ENCODE measurements around the gene CFAP43. TPM values are rescaled to one million over a fixed set of nuclear protein-coding genes. Genes with fewer than 3 reads are reported as not detected.

The CFAP43 gene
- total and polyA plus RNA-seq, 9 of the 15 experiments (the other 6 are each of a cell fraction or from before 2014, with no cell fraction given) = 0.07 to 0.86 (median 0.11) TPM; not detected in 1

DNA sequence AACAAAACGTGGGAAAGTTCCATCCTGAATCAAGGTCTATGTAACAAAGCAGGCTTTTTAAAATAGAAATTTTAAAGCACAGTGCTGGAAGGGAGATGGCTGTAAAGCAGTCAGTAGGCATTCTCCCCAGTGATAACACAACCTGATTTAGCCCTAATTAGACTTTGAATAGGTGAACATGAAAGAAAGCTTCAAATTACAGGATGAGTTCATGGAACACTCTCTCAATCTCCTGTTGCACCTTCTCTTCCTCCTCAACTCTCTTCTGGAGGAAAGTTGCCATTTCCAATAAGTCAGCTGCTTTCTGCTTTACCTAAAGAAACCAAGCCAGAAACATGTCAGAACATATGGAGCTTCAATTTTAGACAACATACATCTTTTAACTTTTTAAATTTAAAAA, 90.1 kb downstream of the CFAP43 start (continued):
- TF ChIP-seq, protein P1, sequence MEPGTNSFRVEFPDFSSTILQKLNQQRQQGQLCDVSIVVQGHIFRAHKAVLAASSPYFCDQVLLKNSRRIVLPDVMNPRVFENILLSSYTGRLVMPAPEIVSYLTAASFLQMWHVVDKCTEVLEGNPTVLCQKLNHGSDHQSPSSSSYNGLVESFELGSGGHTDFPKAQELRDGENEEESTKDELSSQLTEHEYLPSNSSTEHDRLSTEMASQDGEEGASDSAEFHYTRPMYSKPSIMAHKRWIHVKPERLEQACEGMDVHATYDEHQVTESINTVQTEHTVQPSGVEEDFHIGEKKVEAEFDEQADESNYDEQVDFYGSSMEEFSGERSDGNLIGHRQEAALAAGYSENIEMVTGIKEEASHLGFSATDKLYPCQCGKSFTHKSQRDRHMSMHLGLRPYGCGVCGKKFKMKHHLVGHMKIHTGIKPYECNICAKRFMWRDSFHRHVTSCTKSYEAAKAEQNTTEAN (CRISPR knock-in tag; IDR thresholded peaks at IDR 0.05) = no peak
- no peak for TF ChIP-seq NR2C2 (CRISPR knock-in tag; IDR thresholded peaks at IDR 0.05)
- no peak for TF ChIP-seq NR2C2 (tag; IDR thresholded peaks at IDR 0.05)

DNA sequence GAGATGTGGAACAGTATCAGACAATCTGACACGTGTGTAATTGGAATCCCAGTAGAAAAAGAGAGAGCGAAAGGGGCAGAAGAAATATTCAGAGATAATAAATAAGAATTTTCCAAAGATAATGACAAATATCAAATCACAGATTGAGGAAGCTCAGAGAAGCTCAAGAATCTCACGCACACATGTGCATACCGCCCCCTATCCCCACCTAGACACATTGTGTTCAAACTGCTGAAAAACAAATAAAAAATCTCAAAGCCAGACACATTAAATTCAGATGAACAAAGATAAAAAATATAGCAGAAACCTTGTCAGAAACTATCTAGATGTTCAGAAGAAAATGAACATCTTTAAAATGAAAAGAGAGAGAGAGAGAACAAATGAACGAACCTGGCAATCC, 92.9 kb downstream of the CFAP43 start:
- DNase-seq (ENCODE audit: extremely low read depth in 1 of 4, low spot score in 3 of 4) (peak in 1 of 4 experiments; percentile 8), FAIRE-seq (no peak), ATAC-seq (peak; percentile 55; the same call in 1 of the 3 replicates)
- in situ Hi-C loops (cut with MboI) (no loop called here), intact Hi-C loops (cut with micrococcal nuclease) (no loop called here)
- no peak overlapping the region for H2AFZ ChIP-seq (ENCODE audit: low read depth, low read length)
- TF ChIP-seq SNRNP70 (optimal IDR thresholded peaks at IDR 0.05; ENCODE audit: low read depth, low read length) (no peak), POLR2AphosphoS5 (IDR thresholded peaks at IDR 0.05; ENCODE audit: control insufficient read depth, insufficient read depth, low read depth, low read length) (no peak), SMARCC2 (IDR thresholded peaks at IDR 0.05; ENCODE audit: low read depth) (no peak), NRF1 (conservative IDR thresholded peaks at IDR 0.05 in 1 of 2, IDR thresholded peaks at IDR 0.05 in 1 of 2) (no peak), ZNF212 (CRISPR knock-in tag; IDR thresholded peaks at IDR 0.05) (no peak), NFATC3 (IDR thresholded peaks at IDR 0.05) (no peak), NR2C1 (IDR thresholded peaks at IDR 0.05) (no peak), NR2C1 (tag; IDR thresholded peaks at IDR 0.05) (no peak), RAD21 (CRISPR knock-in tag; conservative IDR thresholded peaks at IDR 0.05 in 1 of 2, IDR thresholded peaks at IDR 0.05 in 1 of 2) (peak in 1 of 2 experiments; percentile 17; a peak in 2 of 4 replicates), SRSF7 (optimal IDR thresholded peaks at IDR 0.05; ENCODE audit: low read depth, low read length) (no peak), SAP30 (IDR thresholded peaks at IDR 0.05; ENCODE audit: borderline replicate concordance, insufficient read depth, low read depth, low read length, poor library complexity, severe bottlenecking) (no peak), TAL1 (IDR thresholded peaks at IDR 0.05) (no peak)
- TF ChIP-seq, protein P2, sequence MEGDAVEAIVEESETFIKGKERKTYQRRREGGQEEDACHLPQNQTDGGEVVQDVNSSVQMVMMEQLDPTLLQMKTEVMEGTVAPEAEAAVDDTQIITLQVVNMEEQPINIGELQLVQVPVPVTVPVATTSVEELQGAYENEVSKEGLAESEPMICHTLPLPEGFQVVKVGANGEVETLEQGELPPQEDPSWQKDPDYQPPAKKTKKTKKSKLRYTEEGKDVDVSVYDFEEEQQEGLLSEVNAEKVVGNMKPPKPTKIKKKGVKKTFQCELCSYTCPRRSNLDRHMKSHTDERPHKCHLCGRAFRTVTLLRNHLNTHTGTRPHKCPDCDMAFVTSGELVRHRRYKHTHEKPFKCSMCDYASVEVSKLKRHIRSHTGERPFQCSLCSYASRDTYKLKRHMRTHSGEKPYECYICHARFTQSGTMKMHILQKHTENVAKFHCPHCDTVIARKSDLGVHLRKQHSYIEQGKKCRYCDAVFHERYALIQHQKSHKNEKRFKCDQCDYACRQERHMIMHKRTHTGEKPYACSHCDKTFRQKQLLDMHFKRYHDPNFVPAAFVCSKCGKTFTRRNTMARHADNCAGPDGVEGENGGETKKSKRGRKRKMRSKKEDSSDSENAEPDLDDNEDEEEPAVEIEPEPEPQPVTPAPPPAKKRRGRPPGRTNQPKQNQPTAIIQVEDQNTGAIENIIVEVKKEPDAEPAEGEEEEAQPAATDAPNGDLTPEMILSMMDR (IDR thresholded peaks at IDR 0.05 in 2 of 3, conservative IDR thresholded peaks at IDR 0.05 in 1 of 3; ENCODE audit: insufficient read depth in 2 of 3, low read depth in 1 of 3, low read length in 3 of 3) = peak; percentile 19 to 54 (median 36); a peak in 3 of 6 replicates
- no peaks in the 10 kb centered on the region for H3K9me1 ChIP-seq (ENCODE audit: control insufficient read depth, insufficient read depth, low read length)
- H3K4me1 ChIP-seq (replicated peaks in 1 of 2; ENCODE audit: control insufficient read depth in 2 of 2, insufficient read depth in 2 of 2, low read length in 2 of 2) = no peaks in the 10 kb centered on the region
- no peak overlapping the region for H3K9ac ChIP-seq (ENCODE audit: insufficient read depth in 1 of 2, low read depth in 2 of 2, low read length in 2 of 2)
- H3K4me2 ChIP-seq (ENCODE audit: insufficient read depth, low read length) = no peak overlapping the region
- ChIA-PET POLR2A (interaction anchor here (1.0 kb wide), 1 partner anchor 122 kb away, joined by 3 read pairs; no protein-coding TSS in a partner anchor), CTCF (ENCODE audit: low intra/inter-chr PET ratio) (no interaction called here)
- H3K27ac ChIP-seq (ENCODE audit: extremely low read depth, low read depth, low read length) = no peak overlapping the region
- H3K36me3 ChIP-seq (ENCODE audit: control insufficient read depth, insufficient read depth, low read length) = no peaks in the 10 kb centered on the region
- H3K9me3 ChIP-seq (replicated peaks; ENCODE audit: control insufficient read depth, insufficient read depth, low read depth, low read length) = no peaks in the 10 kb centered on the region
- H3K27me3 ChIP-seq (ENCODE audit: control insufficient read depth in 2 of 2, insufficient read depth in 2 of 2, low read length in 2 of 2) = no peaks in the 10 kb centered on the region; a peak in 1 of 5 replicates
- BruUV-seq (replicated peaks) = no TSS peak
- WGBS (ENCODE audit: insufficient coverage, low coverage, missing lambda C conversion rate) = 0% methylated on average over 5 of the region's 5 CpGs
- H3K79me2 ChIP-seq (ENCODE audit: control insufficient read depth, insufficient read depth, low read length) = no peaks in the 10 kb centered on the region
- no peak overlapping the region for H3K4me3 ChIP-seq
- no peaks in the 10 kb centered on the region for H4K20me1 ChIP-seq (replicated peaks; ENCODE audit: control insufficient read depth, insufficient read depth, low read length)
